Lower leg skin (tissue), 3 donors: ENCODE measurements around the gene ABI1.

Experiments used
- CTCF ChIP-seq, 3 donors: fragments of 450-650 bp; IDR thresholded peaks; one replicate each; pipeline ENCODE4 v1.5.1; 2016; ENCODE audit warnings: antibody characterized with exemption in 3 of 3, mild to moderate bottlenecking in 3 of 3, moderate library complexity in 2 of 3
- POLR2A ChIP-seq, 2 donors: fragments of 450-650 bp; IDR thresholded peaks; one replicate each; pipeline ENCODE4 v1.6.1; 2016 to 2017; ENCODE audit warnings: antibody characterized with exemption in 2 of 2, mild to moderate bottlenecking in 1 of 2, moderate library complexity in 1 of 2

- TF ChIP-seq CTCF (IDR thresholded peaks at IDR 0.05) (no peak), POLR2A (IDR thresholded peaks at IDR 0.05) (no peak)
These were observed 53.2 kb downstream of the ABI1 start for GRCh38 chr10:26807532-26807931.
